ENCODE measurements around the gene DUSP16.

The DUSP16 gene

DNA sequence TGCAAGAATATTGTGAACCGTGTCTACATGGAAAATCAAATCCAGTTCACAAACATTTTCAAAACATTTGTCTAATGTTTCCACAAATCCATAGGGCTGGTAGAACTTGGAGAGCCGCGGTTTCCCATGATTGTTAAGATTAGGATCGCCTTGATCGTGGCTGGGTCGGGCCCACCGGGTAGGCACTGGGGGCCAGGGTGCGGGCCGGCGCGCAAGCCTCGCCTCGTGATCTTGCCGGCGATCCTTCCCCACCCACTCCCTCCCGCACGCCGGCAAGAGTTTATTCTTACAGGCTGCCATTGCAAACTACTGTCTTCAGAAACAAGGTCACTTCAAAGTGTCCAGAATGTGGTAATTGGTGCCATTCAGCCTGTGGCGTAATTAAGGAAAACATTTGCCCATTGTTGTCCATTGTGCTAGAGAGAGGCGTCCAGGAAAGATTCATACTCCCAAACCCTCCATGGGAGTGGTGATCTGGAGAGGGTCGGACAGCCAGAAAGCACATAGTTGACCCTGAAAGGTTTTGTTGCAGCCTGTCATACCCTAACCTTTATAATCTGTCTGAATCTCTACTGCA lies 110.2 kb downstream of the DUSP16 start:
- Histone ChIP-seq H3K36me3 (replicated peaks; ENCODE audit: insufficient read depth, low read length) (no peaks in the 10 kb centered on the region), H3K9me3 (replicated peaks; ENCODE audit: insufficient read depth, low read length) (no peaks in the 10 kb centered on the region), H4K20me1 (ENCODE audit: insufficient read depth, low read length) (no peaks in the 10 kb centered on the region), H3K4me1 (ENCODE audit: low read length) (peaks cover 11% of the 10 kb centered on the region; the same call in 1 of the 2 replicates), H3K27ac (ENCODE audit: low read length) (no peak overlapping the region), H3K9me2 (replicated peaks; ENCODE audit: insufficient read depth, low read length) (no peaks in the 10 kb centered on the region), H3F3A (ENCODE audit: insufficient read depth, low read length) (no peaks in the 10 kb centered on the region), H3K4me3 (ENCODE audit: low read length) (no peak overlapping the region), H3K27me3 (replicated peaks; ENCODE audit: insufficient read depth, low read length) (no peaks in the 10 kb centered on the region), H3K9ac (ENCODE audit: low read length) (no peak overlapping the region), H3K4me2 (ENCODE audit: low read depth, low read length) (no peak overlapping the region), H2AFZ (ENCODE audit: low read length) (no peak overlapping the region), H3K79me2 (ENCODE audit: low read length) (no peaks in the 10 kb centered on the region)
- DNase-seq: no peak
- TF ChIP-seq, protein P1, sequence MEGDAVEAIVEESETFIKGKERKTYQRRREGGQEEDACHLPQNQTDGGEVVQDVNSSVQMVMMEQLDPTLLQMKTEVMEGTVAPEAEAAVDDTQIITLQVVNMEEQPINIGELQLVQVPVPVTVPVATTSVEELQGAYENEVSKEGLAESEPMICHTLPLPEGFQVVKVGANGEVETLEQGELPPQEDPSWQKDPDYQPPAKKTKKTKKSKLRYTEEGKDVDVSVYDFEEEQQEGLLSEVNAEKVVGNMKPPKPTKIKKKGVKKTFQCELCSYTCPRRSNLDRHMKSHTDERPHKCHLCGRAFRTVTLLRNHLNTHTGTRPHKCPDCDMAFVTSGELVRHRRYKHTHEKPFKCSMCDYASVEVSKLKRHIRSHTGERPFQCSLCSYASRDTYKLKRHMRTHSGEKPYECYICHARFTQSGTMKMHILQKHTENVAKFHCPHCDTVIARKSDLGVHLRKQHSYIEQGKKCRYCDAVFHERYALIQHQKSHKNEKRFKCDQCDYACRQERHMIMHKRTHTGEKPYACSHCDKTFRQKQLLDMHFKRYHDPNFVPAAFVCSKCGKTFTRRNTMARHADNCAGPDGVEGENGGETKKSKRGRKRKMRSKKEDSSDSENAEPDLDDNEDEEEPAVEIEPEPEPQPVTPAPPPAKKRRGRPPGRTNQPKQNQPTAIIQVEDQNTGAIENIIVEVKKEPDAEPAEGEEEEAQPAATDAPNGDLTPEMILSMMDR (IDR thresholded peaks at IDR 0.05; ENCODE audit: low read length): no peak
- TF ChIP-seq EZH2 (optimal IDR thresholded peaks at IDR 0.05; ENCODE audit: low read depth, low read length) (no peak), EZH2phosphoT487 (IDR thresholded peaks at IDR 0.05; ENCODE audit: low read length) (no peak)

DNA sequence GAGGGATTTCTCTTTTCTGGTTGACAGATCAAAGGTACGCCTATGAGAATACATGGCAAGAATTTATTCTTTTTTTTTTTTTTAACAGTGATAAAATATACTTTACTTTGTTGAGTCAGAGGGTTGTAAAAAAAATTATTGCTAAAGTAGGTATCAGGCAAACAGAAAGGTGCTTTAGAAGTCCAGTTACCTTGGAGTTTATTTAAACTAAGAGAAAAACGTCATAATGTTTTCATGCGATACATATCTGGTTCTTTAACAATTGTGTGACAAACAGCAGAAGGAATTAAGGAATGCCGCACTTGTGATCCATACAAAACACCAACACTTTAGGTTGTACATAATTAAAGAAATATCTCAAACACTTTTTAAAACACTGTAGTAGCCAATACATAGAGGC lies 111.6 kb downstream of the DUSP16 start:
- TF ChIP-seq EZH2phosphoT487 (IDR thresholded peaks at IDR 0.05; ENCODE audit: low read length): no peak
- TF ChIP-seq, protein P1 (IDR thresholded peaks at IDR 0.05; ENCODE audit: low read length): no peak
- TF ChIP-seq EZH2 (optimal IDR thresholded peaks at IDR 0.05; ENCODE audit: low read depth, low read length): no peak
- H3K27ac ChIP-seq (ENCODE audit: low read length): no peak overlapping the region

DNA sequence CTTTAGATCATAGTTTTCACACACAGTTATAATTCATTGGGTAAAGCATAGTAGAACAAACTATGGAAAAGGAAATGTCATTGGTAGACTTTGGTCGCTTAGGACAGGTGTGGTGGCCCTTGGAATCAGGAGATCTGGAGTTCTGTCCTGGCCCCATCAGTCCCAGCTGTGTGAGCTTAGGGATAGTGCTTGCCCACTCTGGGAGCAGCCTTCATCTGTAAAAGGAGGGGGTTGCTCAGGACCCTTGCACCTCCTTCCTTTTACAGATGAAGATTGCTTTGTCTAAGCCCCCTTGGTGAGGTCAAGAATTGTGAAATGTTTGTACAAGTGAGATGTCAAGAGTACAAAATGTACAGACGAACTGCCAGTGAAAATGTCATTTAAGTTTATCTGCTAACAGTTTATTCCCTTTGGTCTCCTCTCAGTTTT lies 112.6 kb downstream of the DUSP16 start:
- Histone ChIP-seq H3K27me3 (replicated peaks; ENCODE audit: insufficient read depth, low read length) (no peaks in the 10 kb centered on the region), H3K79me2 (ENCODE audit: low read length) (no peaks in the 10 kb centered on the region), H3K4me2 (ENCODE audit: low read depth, low read length) (no peak overlapping the region), H2AFZ (ENCODE audit: low read length) (no peak overlapping the region), H4K20me1 (ENCODE audit: insufficient read depth, low read length) (no peaks in the 10 kb centered on the region), H3K4me3 (ENCODE audit: low read length) (no peak overlapping the region), H3K27ac (ENCODE audit: low read length) (no peak overlapping the region), H3K9me2 (replicated peaks; ENCODE audit: insufficient read depth, low read length) (no peaks in the 10 kb centered on the region), H3F3A (ENCODE audit: insufficient read depth, low read length) (no peaks in the 10 kb centered on the region), H3K4me1 (ENCODE audit: low read length) (no peaks in the 10 kb centered on the region), H3K9ac (ENCODE audit: low read length) (no peak overlapping the region), H3K36me3 (replicated peaks; ENCODE audit: insufficient read depth, low read length) (no peaks in the 10 kb centered on the region), H3K9me3 (replicated peaks; ENCODE audit: insufficient read depth, low read length) (no peaks in the 10 kb centered on the region)
- DNase-seq: no peak
- TF ChIP-seq EZH2 (optimal IDR thresholded peaks at IDR 0.05; ENCODE audit: low read depth, low read length) (no peak), EZH2phosphoT487 (IDR thresholded peaks at IDR 0.05; ENCODE audit: low read length) (no peak)
- TF ChIP-seq, protein P1 (IDR thresholded peaks at IDR 0.05; ENCODE audit: low read length): no peak

More for the DNA sequence above, 111.6 kb downstream of the DUSP16 start:
- no peaks in the 10 kb centered on the region for H3F3A ChIP-seq (ENCODE audit: insufficient read depth, low read length)
- no peak overlapping the region for H2AFZ ChIP-seq (ENCODE audit: low read length)
- H4K20me1 ChIP-seq (ENCODE audit: insufficient read depth, low read length): no peaks in the 10 kb centered on the region
- no peaks in the 10 kb centered on the region for H3K9me3 ChIP-seq (replicated peaks; ENCODE audit: insufficient read depth, low read length)
- 0 out of 2 replicates have a peak, but pooled peaks cover 1% of the 10 kb centered on the region for H3K4me1 ChIP-seq (ENCODE audit: low read length)
- no peak overlapping the region for H3K4me3 ChIP-seq (ENCODE audit: low read length)
- no peaks in the 10 kb centered on the region for H3K27me3 ChIP-seq (replicated peaks; ENCODE audit: insufficient read depth, low read length)
- no peaks in the 10 kb centered on the region for H3K36me3 ChIP-seq (replicated peaks; ENCODE audit: insufficient read depth, low read length)
- H3K9me2 ChIP-seq (replicated peaks; ENCODE audit: insufficient read depth, low read length): no peaks in the 10 kb centered on the region
- no peak overlapping the region for H3K9ac ChIP-seq (ENCODE audit: low read length)
- no peak overlapping the region for H3K4me2 ChIP-seq (ENCODE audit: low read depth, low read length)
- no peak for DNase-seq
- no peaks in the 10 kb centered on the region for H3K79me2 ChIP-seq (ENCODE audit: low read length)

Measured in MM.1S (cell line).